GM12892 (cell line): ENCODE measurements around the gene DUOXA1.

ENCODE experiments used
- DNase-seq: peaks from one replicate; pipeline ENCODE4 v3.0.0; 2011; ENCODE audit not compliant: insufficient read length
- FAIRE-seq: peaks from 2 replicates; lab custom pipeline; 2011; peaks lifted over from hg19 to GRCh38; lab: Jason Lieb, UNC
- POLR2A ChIP-seq: IDR thresholded peaks from 2 replicates; pipeline ENCODE4 v1.6.1; 2011; ENCODE audit warnings: low read depth, low read length, control low read depth
- POLR2AphosphoS5 ChIP-seq: IDR thresholded peaks from 2 replicates; pipeline ENCODE4 v1.6.1; 2011; ENCODE audit warnings: low read depth, low read length, control low read depth
- TAF1 ChIP-seq: IDR thresholded peaks from 2 replicates; pipeline ENCODE4 v1.6.1; 2011; ENCODE audit warnings: low read depth, mild to moderate bottlenecking, control low read depth, low read length, borderline replicate concordance

The DUOXA1 gene

GRCh38 chr15:45102226-45102625 is 27.5 kb downstream of the DUOXA1 start:
- DNase-seq = no peak
- FAIRE-seq = no peak
- TF ChIP-seq POLR2A = no peak
- TF ChIP-seq TAF1 = no peak
- no peak for TF ChIP-seq POLR2AphosphoS5

GRCh38 chr15:45101749-45102148 is 27.9 kb downstream of the DUOXA1 start:
- no peak for DNase-seq
- TF ChIP-seq POLR2A = no peak
- no peak for TF ChIP-seq TAF1
- no peak for TF ChIP-seq POLR2AphosphoS5
- no peak for FAIRE-seq

- no peak for DNase-seq
- no peak for FAIRE-seq
- TF ChIP-seq POLR2AphosphoS5 (no peak), TAF1 (no peak), POLR2A (no peak)
These were observed 28.6 kb downstream of the DUOXA1 start for GRCh38 chr15:45100884-45101625.

GRCh38 chr15:45099549-45100165 is 30.0 kb downstream of the DUOXA1 start:
- FAIRE-seq = no peak
- no peak for DNase-seq
- TF ChIP-seq POLR2A (no peak), TAF1 (no peak), POLR2AphosphoS5 (no peak)

- no peak for DNase-seq
- no peak for FAIRE-seq
- TF ChIP-seq POLR2AphosphoS5 (no peak), TAF1 (no peak), POLR2A (no peak)
These were observed 32.2 kb downstream of the DUOXA1 start for GRCh38 chr15:45097466-45097865.

GRCh38 chr15:45095661-45096060 is 34.0 kb downstream of the DUOXA1 start:
- no peak for TF ChIP-seq POLR2A
- no peak for TF ChIP-seq POLR2AphosphoS5
- no peak for TF ChIP-seq TAF1
- no peak for DNase-seq
- FAIRE-seq = no peak

GRCh38 chr15:45094358-45094730 is 35.3 kb downstream of the DUOXA1 start:
- TF ChIP-seq POLR2A = no peak
- DNase-seq = no peak
- FAIRE-seq = no peak

- no peak for FAIRE-seq
- no peak for TF ChIP-seq POLR2A
- TF ChIP-seq POLR2AphosphoS5 = no peak
- TF ChIP-seq TAF1 = no peak
- no peak for DNase-seq
These were observed 35.9 kb downstream of the DUOXA1 start for GRCh38 chr15:45093622-45094357.

GRCh38 chr15:45093013-45093412 is 36.7 kb downstream of the DUOXA1 start:
- no peak for DNase-seq
- FAIRE-seq = no peak
- TF ChIP-seq TAF1 (no peak), POLR2AphosphoS5 (no peak), POLR2A (no peak)

- DNase-seq = no peak
- TF ChIP-seq POLR2A (no peak), TAF1 (no peak), POLR2AphosphoS5 (no peak)
- peak; percentile 42 for FAIRE-seq
These were observed 38.1 kb downstream of the DUOXA1 start for GRCh38 chr15:45091576-45091975.

GRCh38 chr15:45091161-45091560 is 38.5 kb downstream of the DUOXA1 start:
- DNase-seq = no peak

GRCh38 chr15:45089712-45090373 is 39.8 kb downstream of the DUOXA1 start:
- TF ChIP-seq POLR2A (no peak), POLR2AphosphoS5 (no peak), TAF1 (no peak)
- FAIRE-seq (no peak), DNase-seq (no peak)

More at GRCh38 chr15:45091161-45091560, 38.5 kb downstream of the DUOXA1 start:
- FAIRE-seq = no peak
- no peak for TF ChIP-seq POLR2AphosphoS5
- TF ChIP-seq TAF1 = no peak
- no peak for TF ChIP-seq POLR2A

- DNase-seq (no peak), FAIRE-seq (no peak)
- no peak for TF ChIP-seq POLR2A
- no peak for TF ChIP-seq POLR2AphosphoS5
- TF ChIP-seq TAF1 = no peak
These were observed 40.6 kb downstream of the DUOXA1 start for GRCh38 chr15:45088801-45089711.
